ENCODE measurements around the gene PHACTR3. TPM values are rescaled to one million over a fixed set of nuclear protein-coding genes. Genes with fewer than 3 reads are reported as not detected.

Gene PHACTR3
- total RNA-seq, 1 experiment from 2014 or later: not detected

- no peak for DNase-seq (ENCODE audit: low read depth)
These were observed 16.0 kb upstream of the PHACTR3 start for GRCh38 chr20:59588236-59588855.

- DNase-seq (ENCODE audit: low read depth): no peak
These were observed 15.2 kb upstream of the PHACTR3 start for GRCh38 chr20:59589086-59589684.

- DNase-seq (ENCODE audit: low read depth): no peak
These were observed 13.3 kb upstream of the PHACTR3 start for GRCh38 chr20:59591061-59591460.

- DNase-seq (ENCODE audit: low read depth): no peak
These were observed 7.7 kb upstream of the PHACTR3 start for GRCh38 chr20:59596690-59597089.

GRCh38 chr20:59597240-59597639 is 7.1 kb upstream of the PHACTR3 start:
- no peak for DNase-seq (ENCODE audit: low read depth)

GRCh38 chr20:59598625-59599310 is 5.6 kb upstream of the PHACTR3 start:
- DNase-seq (ENCODE audit: low read depth): peak; percentile 13

- DNase-seq (ENCODE audit: low read depth): no peak
These were observed 4.4 kb upstream of the PHACTR3 start for GRCh38 chr20:59599941-59600340.

GRCh38 chr20:59600472-59600871 is 3.9 kb upstream of the PHACTR3 start:
- no peak for DNase-seq (ENCODE audit: low read depth)

GRCh38 chr20:59602546-59603080 is 1.7 kb upstream of the PHACTR3 start:
- no peak for DNase-seq (ENCODE audit: low read depth)

GRCh38 chr20:59603176-59603575 is 1.2 kb upstream of the PHACTR3 start:
- DNase-seq (ENCODE audit: low read depth): no peak

- DNase-seq (ENCODE audit: low read depth): no peak
These were observed 631 bp downstream of the PHACTR3 start for GRCh38 chr20:59604741-59605600.

GRCh38 chr20:59605601-59606364 is 1.4 kb downstream of the PHACTR3 start:
- no peak for DNase-seq (ENCODE audit: low read depth)

- DNase-seq (ENCODE audit: low read depth): no peak
These were observed 2.2 kb downstream of the PHACTR3 start for GRCh38 chr20:59606566-59606965.

GRCh38 chr20:59608396-59608795 is 4.1 kb downstream of the PHACTR3 start:
- DNase-seq (ENCODE audit: low read depth): no peak

- DNase-seq (ENCODE audit: low read depth): no peak
These were observed 4.5 kb downstream of the PHACTR3 start for GRCh38 chr20:59608871-59609270.

- no peak for DNase-seq (ENCODE audit: low read depth)
These were observed 6.9 kb downstream of the PHACTR3 start for GRCh38 chr20:59611286-59611685.

GRCh38 chr20:59613861-59614260 is 9.5 kb downstream of the PHACTR3 start:
- DNase-seq (ENCODE audit: low read depth): no peak

- no peak for DNase-seq (ENCODE audit: low read depth)
These were observed 10.4 kb downstream of the PHACTR3 start for GRCh38 chr20:59614714-59615113.

- no peak for DNase-seq (ENCODE audit: low read depth)
These were observed 12.0 kb downstream of the PHACTR3 start for GRCh38 chr20:59616306-59616705.

- DNase-seq (ENCODE audit: low read depth): no peak
These were observed 12.9 kb downstream of the PHACTR3 start for GRCh38 chr20:59617221-59617620.

- no peak for DNase-seq (ENCODE audit: low read depth)
These were observed 13.8 kb downstream of the PHACTR3 start for GRCh38 chr20:59618131-59618530.

Measured in HT1080 (cell line).